HCT116 (cell line): ENCODE data around the gene PDZD4. TPM values are rescaled to one million over a fixed set of nuclear protein-coding genes. Genes with fewer than 3 reads are reported as not detected.
A peak's percentile ranks its signal among the peaks of the same experiment; 100 is the strongest.

Source experiments
- ATAC-seq: fragments of 200-7000 bp; cut with Tn5 transposase; 2 replicates; pipeline ENCODE4 v1.9.1; 2020; ENCODE audit warnings: mild to moderate bottlenecking, moderate library complexity
- BruUV-seq: library from RNA; stranded (reverse); fragments of 400-500 nt; replicated peaks from 2 replicates; lab custom pipeline; 2021; lab: Mats Ljungman, UMichigan
- CTCF ChIA-PET: fragments of 300-600 bp; sonication (Branson Sonifier 250); formaldehyde crosslinking; loops from one replicate; lab custom pipeline; 2021; ENCODE audit warnings: antibody characterized with exemption; lab: Charles Lee
- POLR2A ChIA-PET: fragments of 300-600, 350-600 bp; sonication (Branson Sonifier 250); formaldehyde crosslinking; loops from one replicate; lab custom pipeline; 2021; ENCODE audit warnings: antibody characterized with exemption; lab: Charles Lee
- RAD21 ChIA-PET, 2 experiments: fragments of 300-600 bp; sonication (Branson Sonifier 250); formaldehyde crosslinking; loops; one replicate each; lab custom pipeline; 2023; ENCODE audit warnings: low total read pairs in 2 of 2; ENCODE audit not compliant: uncharacterized antibody in 2 of 2, unreplicated experiment in 2 of 2, low non-redundant PET in 1 of 2; lab: Charles Lee
- DNase-seq: peaks from one replicate; pipeline ENCODE4 v3.0.0-alpha.2; 2010; ENCODE audit warnings: low read depth, low spot score
- H2AFZ ChIP-seq: fragments of 200-600 bp; shearing (Covaris generic), sonication (generic); 2 replicates; pipeline ENCODE4 v1.6.1; 2017; ENCODE audit warnings: low read depth, mixed run types, mixed read lengths, antibody characterized with exemption, low read length; ENCODE audit not compliant: poor library complexity, severe bottlenecking
- H3K27ac ChIP-seq: 2 replicates; pipeline ENCODE4 v1.5.1; 2012; ENCODE audit warnings: low read depth, low read length
- H3K27me3 ChIP-seq: fragments of 200-600 bp; sonication (generic); 2 replicates; pipeline ENCODE4 v1.6.1; 2016; ENCODE audit warnings: mixed run types, low read length, mixed read lengths; ENCODE audit not compliant: insufficient read depth
- H3K36me3 ChIP-seq, 2 experiments: fragments of 200-500 bp in 1 of 2; fragments of 200-600 bp in 1 of 2; sonication (Bioruptor generic) in 1 of 2; sonication (generic) in 1 of 2; 2 replicates each; pipeline versions ENCODE4 v1.5.1 to v1.6.1; 2014 to 2016; ENCODE audit warnings: low read length in 2 of 2, inconsistent platforms in 1 of 2, mixed read lengths in 1 of 2, mixed run types in 1 of 2; ENCODE audit not compliant: insufficient read depth in 2 of 2, control insufficient read depth in 1 of 2
- H3K4me1 ChIP-seq, 2 experiments: fragments of 200-600 bp in 1 of 2; sonication (generic) in 1 of 2; 2 replicates each; pipeline versions ENCODE4 v1.5.1 to v1.6.1; 2012 to 2017; ENCODE audit warnings: low read length in 2 of 2, inconsistent platforms in 1 of 2, mild to moderate bottlenecking in 1 of 2, mixed read lengths in 1 of 2, mixed run types in 1 of 2, moderate library complexity in 1 of 2; ENCODE audit not compliant: insufficient read depth in 2 of 2, control insufficient read depth in 1 of 2
- H3K4me2 ChIP-seq: fragments of 200-600 bp; sonication (generic); 2 replicates; pipeline ENCODE4 v1.6.1; 2017; ENCODE audit warnings: mixed run types, low read length, mixed read lengths
- H3K4me3 ChIP-seq, 2 experiments: fragments of 200-600 bp in 1 of 2; sonication (generic) in 1 of 2; replicated peaks in 1 of 2; 2 replicates each; pipeline ENCODE4 v1.5.1; 2011 to 2016; ENCODE audit warnings: low read length in 2 of 2, control low read depth in 1 of 2, low read depth in 1 of 2, mild to moderate bottlenecking in 1 of 2, mixed read lengths in 1 of 2, mixed run types in 1 of 2
- H3K79me2 ChIP-seq: fragments of 200-600 bp; sonication (generic); 2 replicates; pipeline ENCODE4 v1.6.1; 2017; ENCODE audit warnings: mild to moderate bottlenecking, mixed run types, low read length, moderate library complexity, mixed read lengths; ENCODE audit not compliant: insufficient read depth
- H3K9ac ChIP-seq: fragments of 200-600 bp; sonication (generic); 2 replicates; pipeline ENCODE4 v1.6.1; 2016; ENCODE audit warnings: low read length, mixed read lengths
- H3K9me2 ChIP-seq: fragments of 200-600 bp; sonication (generic), shearing (Covaris generic); 2 replicates; pipeline ENCODE4 v1.6.1; 2017; ENCODE audit warnings: mixed run types, mild to moderate bottlenecking, moderate library complexity; ENCODE audit not compliant: insufficient read depth
- H3K9me3 ChIP-seq, 2 experiments: fragments of 200-500 bp in 1 of 2; fragments of 200-600 bp in 1 of 2; sonication (Bioruptor generic) in 1 of 2; sonication (generic) in 1 of 2; 2 replicates each; pipeline ENCODE4 v1.6.1; 2014 to 2017; ENCODE audit warnings: low read length in 2 of 2, mixed read lengths in 2 of 2, inconsistent platforms in 1 of 2, low read depth in 1 of 2, mild to moderate bottlenecking in 1 of 2, mixed run types in 1 of 2, moderate library complexity in 1 of 2; ENCODE audit not compliant: control insufficient read depth in 1 of 2, insufficient read depth in 1 of 2
- H4K20me1 ChIP-seq: fragments of 200-600 bp; sonication (generic), shearing (Covaris generic); 2 replicates; pipeline ENCODE4 v1.6.1; 2017; ENCODE audit warnings: mixed run types, mild to moderate bottlenecking, moderate library complexity; ENCODE audit not compliant: insufficient read depth
- CBX3 ChIP-seq: IDR thresholded peaks from 2 replicates; pipeline ENCODE4 v1.6.1; 2012; ENCODE audit warnings: low read depth
- CEBPB ChIP-seq: IDR thresholded peaks from 2 replicates; pipeline ENCODE4 v1.6.1; 2012; ENCODE audit warnings: low read depth
- EGR1 ChIP-seq: IDR thresholded peaks from 2 replicates; pipeline ENCODE4 v1.6.1; 2012; ENCODE audit warnings: low read depth
- EZH2 ChIP-seq: fragments of 200-600 bp; sonication (generic); IDR thresholded peaks from 2 replicates; pipeline ENCODE4 v1.6.1; 2017; ENCODE audit warnings: antibody characterized with exemption, mixed run types
- EZH2phosphoT487 ChIP-seq: fragments of 200-600 bp; IDR thresholded peaks from 2 replicates; pipeline ENCODE4 v1.6.1; 2018; ENCODE audit warnings: antibody characterized with exemption, borderline replicate concordance
- FOSL1 ChIP-seq: IDR thresholded peaks from 2 replicates; pipeline ENCODE4 v1.6.1; 2012; ENCODE audit warnings: low read depth
- JUND ChIP-seq: IDR thresholded peaks from 2 replicates; pipeline ENCODE4 v1.6.1; 2012
- POLR2A ChIP-seq: IDR thresholded peaks from 2 replicates; pipeline ENCODE4 v1.7.0; 2011; ENCODE audit warnings: borderline replicate concordance; ENCODE audit not compliant: insufficient read depth, insufficient read length; ENCODE audit errors: extremely low read depth
- POLR2AphosphoS5 ChIP-seq: IDR thresholded peaks from 2 replicates; pipeline ENCODE4 v1.6.1; 2011; ENCODE audit warnings: mild to moderate bottlenecking, low read depth, low read length, moderate library complexity
- RAD21 ChIP-seq: IDR thresholded peaks from 2 replicates; pipeline ENCODE4 v1.6.1; 2012; ENCODE audit warnings: low read depth, mild to moderate bottlenecking
- REST ChIP-seq: IDR thresholded peaks from 2 replicates; pipeline ENCODE4 v1.6.1; 2012; ENCODE audit warnings: low read depth
- SIN3A ChIP-seq: IDR thresholded peaks from 2 replicates; pipeline ENCODE4 v1.6.1; 2012; ENCODE audit warnings: low read depth
- SP1 ChIP-seq: IDR thresholded peaks from 2 replicates; pipeline ENCODE4 v1.6.1; 2012; ENCODE audit warnings: low read depth
- TCF7L2 ChIP-seq: IDR thresholded peaks from 2 replicates; pipeline ENCODE4 v1.7.0; 2011; ENCODE audit warnings: borderline replicate concordance, inconsistent platforms; ENCODE audit not compliant: insufficient read depth, insufficient read length; ENCODE audit errors: extremely low read depth
- YY1 ChIP-seq: IDR thresholded peaks from 2 replicates; pipeline ENCODE4 v1.6.1; 2011; ENCODE audit warnings: low read length, low read depth, moderate library complexity, mild to moderate bottlenecking; ENCODE audit not compliant: insufficient replicate concordance; ENCODE audit errors: extremely low read depth
- ZFX ChIP-seq: fragments of 450-650 bp; IDR thresholded peaks from 2 replicates; pipeline ENCODE4 v1.6.1; 2017
- ZNF274 ChIP-seq: fragments of 200-500 bp; sonication (Bioruptor generic); IDR thresholded peaks from 2 replicates; pipeline ENCODE4 v1.6.1; 2014; ENCODE audit warnings: mild to moderate bottlenecking, low read depth, low read length, inconsistent platforms
- intact Hi-C: fragments of 100-400 bp; cut with micrococcal nuclease; formaldehyde crosslinking; loops from 2 replicates; pipeline ENCODE4 v1.10.0; 2022
- total RNA-seq: library from RNA; stranded (reverse); gene quantifications from one replicate; pipeline ENCODE4 v1.2.1, GENCODE V29; 2021; ENCODE audit not compliant: unreplicated experiment
- TF ChIP-seq, protein P1 (sequence below): IDR thresholded peaks from 2 replicates; pipeline ENCODE4 v1.6.1; 2011; ENCODE audit warnings: mild to moderate bottlenecking, low read length, moderate library complexity; ENCODE audit not compliant: insufficient replicate concordance; ENCODE audit errors: extremely low read depth

The PDZD4 gene
- total RNA-seq, 1 experiment from 2014 or later, result 0.30 TPM

- Histone ChIP-seq H3K4me1 (peaks cover 0 to 17% of the 10 kb centered on the region in 2 experiments; a peak in 2 of 4 replicates), H3K9ac (peak within 1 kb of the TSS; percentile 84), H3K4me3 (peak within 1 kb of the TSS; percentile 76 to 77), H3K79me2 (peaks cover 46% of the 10 kb centered on the region), H3K36me3 (peaks cover 0 to 6% of the 10 kb centered on the region in 2 experiments; a peak in 1 of 4 replicates), H3K4me2 (peak within 1 kb of the TSS; percentile 86), H4K20me1 (no peaks in the 10 kb centered on the region), H3K27ac (peak within 1 kb of the TSS; percentile 80), H3K9me2 (no peaks in the 10 kb centered on the region), H2AFZ (no peak within 1 kb of the TSS), H3K27me3 (no peaks in the 10 kb centered on the region)
- RAD21 ChIA-PET, result interaction anchor here in 1 of 2 experiments (1.0 kb wide), 1 partner anchor 90 kb away, joined by 3 read pairs; no protein-coding TSS in a partner anchor
- POLR2A ChIA-PET, result interaction anchor here (0.7 to 1.3 kb wide), 4 partner anchors 10 to 151 kb away, joined by 3 to 7 read pairs (median 4); partner anchors contain the start of gene ARHGAP4
- ATAC-seq, result peak; percentile 89
- intact Hi-C loops, result no loop called here
- no TSS peak for BruUV-seq
- peak; percentile 78 for DNase-seq
- CTCF ChIA-PET, result interaction anchor here (1.5 kb wide), 1 partner anchor 15 kb away, joined by 4 read pairs; no protein-coding TSS in a partner anchor
- no peak for TF ChIP-seq SP1
- TF ChIP-seq FOSL1, result no peak
- no peak for TF ChIP-seq CEBPB
- no peak for TF ChIP-seq EZH2
- no peak for TF ChIP-seq POLR2A
- TF ChIP-seq REST, result no peak
- TF ChIP-seq, protein P1, sequence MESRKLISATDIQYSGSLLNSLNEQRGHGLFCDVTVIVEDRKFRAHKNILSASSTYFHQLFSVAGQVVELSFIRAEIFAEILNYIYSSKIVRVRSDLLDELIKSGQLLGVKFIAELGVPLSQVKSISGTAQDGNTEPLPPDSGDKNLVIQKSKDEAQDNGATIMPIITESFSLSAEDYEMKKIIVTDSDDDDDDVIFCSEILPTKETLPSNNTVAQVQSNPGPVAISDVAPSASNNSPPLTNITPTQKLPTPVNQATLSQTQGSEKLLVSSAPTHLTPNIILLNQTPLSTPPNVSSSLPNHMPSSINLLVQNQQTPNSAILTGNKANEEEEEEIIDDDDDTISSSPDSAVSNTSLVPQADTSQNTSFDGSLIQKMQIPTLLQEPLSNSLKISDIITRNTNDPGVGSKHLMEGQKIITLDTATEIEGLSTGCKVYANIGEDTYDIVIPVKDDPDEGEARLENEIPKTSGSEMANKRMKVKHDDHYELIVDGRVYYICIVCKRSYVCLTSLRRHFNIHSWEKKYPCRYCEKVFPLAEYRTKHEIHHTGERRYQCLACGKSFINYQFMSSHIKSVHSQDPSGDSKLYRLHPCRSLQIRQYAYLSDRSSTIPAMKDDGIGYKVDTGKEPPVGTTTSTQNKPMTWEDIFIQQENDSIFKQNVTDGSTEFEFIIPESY, result peak; percentile 92
- peak; percentile 90 for TF ChIP-seq YY1
- TF ChIP-seq EGR1, result no peak
- no peak for TF ChIP-seq CBX3
- no peak for TF ChIP-seq JUND
- peak; percentile 26 for TF ChIP-seq TCF7L2
- no peak for TF ChIP-seq SIN3A
- no peak for TF ChIP-seq RAD21
- TF ChIP-seq POLR2AphosphoS5, result peak; percentile 70
- no peak for TF ChIP-seq ZNF274
- TF ChIP-seq ZFX, result peak; percentile 67; the same call in 1 of the 2 replicates
- TF ChIP-seq EZH2phosphoT487, result no peak
- TF ChIP-seq, all 23 proteins: peak for 5
- no peaks in the 10 kb centered on the region for H3K9me3 ChIP-seq
These were observed 36.1 kb downstream of the PDZD4 start, which contains the start of the genes IDH3G and SSR4 for GRCh38 chrX:153794018-153794896. Gene IDH3G, minus strand, starts transcription at chrX:153794375. Its CDS starts 49 bp downstream, at chrX:153794326. Gene SSR4, plus strand, starts transcription at chrX:153794668. Its CDS starts 20 bp downstream, at chrX:153794688.
